Urinary bladder (tissue), 4 donors: ENCODE measurements around the gene ZNF100. TPM values are rescaled to one million over a fixed set of nuclear protein-coding genes. Genes with fewer than 3 reads are reported as not detected.
"Not testable (repeated sequence)": the region's sequence is repeated elsewhere in the genome, so short reads cannot be mapped to it uniquely, and the experiment has no call there.

Experiments used
- DNase-seq: peaks from one replicate; pipeline ENCODE4 v3.0.0-alpha.2; 2015; ENCODE audit errors: extremely low spot score
- H3K27ac ChIP-seq: one replicate; pipeline ENCODE4 v1.5.1; 2013; ENCODE audit warnings: low read depth, mild to moderate bottlenecking, moderate library complexity
- H3K36me3 ChIP-seq: one replicate; pipeline ENCODE4 v1.6.1; 2013; ENCODE audit warnings: mild to moderate bottlenecking, moderate library complexity; ENCODE audit not compliant: insufficient read depth
- H3K4me1 ChIP-seq: one replicate; pipeline ENCODE4 v1.6.1; 2013; ENCODE audit warnings: mild to moderate bottlenecking, moderate library complexity; ENCODE audit not compliant: insufficient read depth
- H3K4me3 ChIP-seq: one replicate; pipeline ENCODE4 v1.5.1; 2013; ENCODE audit warnings: low read depth, low read length
- WGBS: extraction: QIAGEN DNeasy Blood & Tissue Kit; methylation state at CpG from one replicate; pipeline ENCODE4 v1.1.7; 2013; 5-methylcytosine and 5-hydroxymethylcytosine counted together
- polyA plus RNA-seq: library from polyadenylated mRNA; stranded (reverse); fragments of 200-250 nt; gene quantifications from one replicate; pipeline ENCODE4 v1.2.3, GENCODE V29; 2013
- total RNA-seq: library from RNA; depleted of rRNA; stranded (reverse); fragments of >200 nt; gene quantifications from one replicate; pipeline ENCODE4 v1.2.3, GENCODE V29; 2014
- donor health status: healthy with polysubstance abuse.
- donor health status: healthy.

The ZNF100 gene
- total and polyA plus RNA-seq, 2 donors = 4.0 to 24.0 TPM

GRCh38 chr19:21748088-21748487 lies 19.3 kb downstream of the ZNF100 start:
- Histone ChIP-seq H3K4me3 (no peak overlapping the region), H3K4me1 (no peaks in the 10 kb centered on the region), H3K27ac (no peak overlapping the region), H3K36me3 (no peaks in the 10 kb centered on the region)
- DNase-seq = no peak
- WGBS = 33% methylated on average over 1 of the region's 1 CpG

GRCh38 chr19:21740559-21740958 lies 26.8 kb downstream of the ZNF100 start:
- DNase-seq = no peak
- Histone ChIP-seq H3K27ac (no peak overlapping the region), H3K36me3 (no peaks in the 10 kb centered on the region), H3K4me3 (no peak overlapping the region), H3K4me1 (no peaks in the 10 kb centered on the region)
- 88% methylated on average over 4 of the region's 4 CpGs for WGBS

- not testable (repeated sequence) for H3K4me1 ChIP-seq, H3K4me3 ChIP-seq, DNase-seq, H3K27ac ChIP-seq, H3K36me3 ChIP-seq
- 98% methylated on average over 5 of the region's 5 CpGs for WGBS
These were observed 40.2 kb downstream of the ZNF100 start for GRCh38 chr19:21726942-21727747.

GRCh38 chr19:21713761-21714160 lies 53.6 kb downstream of the ZNF100 start:
- WGBS = 69% methylated on average over 4 of the region's 4 CpGs
- DNase-seq = no peak

GRCh38 chr19:21709464-21709863 lies 57.9 kb downstream of the ZNF100 start:
- no peaks in the 10 kb centered on the region for H3K4me1 ChIP-seq
- H3K27ac ChIP-seq = no peak overlapping the region
- no peak for DNase-seq
- no peaks in the 10 kb centered on the region for H3K36me3 ChIP-seq
- WGBS = 93% methylated on average over 24 of the region's 24 CpGs
- no peak overlapping the region for H3K4me3 ChIP-seq

More at GRCh38 chr19:21713761-21714160, 53.6 kb downstream of the ZNF100 start:
- Histone ChIP-seq H3K36me3 (no peaks in the 10 kb centered on the region), H3K27ac (no peak overlapping the region), H3K4me1 (no peaks in the 10 kb centered on the region), H3K4me3 (no peak overlapping the region)

- H3K4me1 ChIP-seq, H3K27ac ChIP-seq, H3K4me3 ChIP-seq, DNase-seq, H3K36me3 ChIP-seq: not testable (repeated sequence)
- 92% methylated on average over 31 of the region's 31 CpGs for WGBS
These were observed 59.5 kb downstream of the ZNF100 start for GRCh38 chr19:21707878-21708277.

GRCh38 chr19:21707065-21707464 lies 60.3 kb downstream of the ZNF100 start:
- no peak overlapping the region for H3K27ac ChIP-seq
- WGBS = 89% methylated on average over 4 of the region's 4 CpGs
- no peaks in the 10 kb centered on the region for H3K36me3 ChIP-seq
- H3K4me3 ChIP-seq = no peak overlapping the region
- no peaks in the 10 kb centered on the region for H3K4me1 ChIP-seq
- DNase-seq = no peak

GRCh38 chr19:21705393-21705792 lies 62.0 kb downstream of the ZNF100 start:
- 30% methylated on average over 1 of the region's 1 CpG for WGBS
- Histone ChIP-seq H3K36me3 (no peaks in the 10 kb centered on the region), H3K27ac (no peak overlapping the region), H3K4me1 (no peaks in the 10 kb centered on the region), H3K4me3 (no peak overlapping the region)
- DNase-seq = no peak

- H3K4me1 ChIP-seq = no peaks in the 10 kb centered on the region
- no peak overlapping the region for H3K4me3 ChIP-seq
- H3K36me3 ChIP-seq = no peaks in the 10 kb centered on the region
- WGBS = 49% methylated on average over 3 of the region's 3 CpGs
- DNase-seq = no peak
- H3K27ac ChIP-seq = no peak overlapping the region
These were observed 63.1 kb downstream of the ZNF100 start for GRCh38 chr19:21704320-21704719.

- H3K36me3 ChIP-seq = no peaks in the 10 kb centered on the region
- DNase-seq = no peak
- no peaks in the 10 kb centered on the region for H3K4me1 ChIP-seq
- 56% methylated on average over 3 of the region's 3 CpGs for WGBS
- H3K4me3 ChIP-seq = no peak overlapping the region
- no peak overlapping the region for H3K27ac ChIP-seq
These were observed 68.2 kb downstream of the ZNF100 start for GRCh38 chr19:21699197-21699596.

- no peaks in the 10 kb centered on the region for H3K4me1 ChIP-seq
- no peak overlapping the region for H3K4me3 ChIP-seq
- H3K36me3 ChIP-seq = no peaks in the 10 kb centered on the region
- 19% methylated on average over 4 of the region's 4 CpGs for WGBS
- no peak for DNase-seq
- H3K27ac ChIP-seq = no peak overlapping the region
These were observed 69.2 kb downstream of the ZNF100 start for GRCh38 chr19:21698215-21698614.

- Histone ChIP-seq H3K4me1 (no peaks in the 10 kb centered on the region), H3K36me3 (no peaks in the 10 kb centered on the region), H3K4me3 (no peak overlapping the region), H3K27ac (no peak overlapping the region)
- WGBS = 23% methylated on average over 3 of the region's 3 CpGs
- DNase-seq = no peak
These were observed 69.7 kb downstream of the ZNF100 start for GRCh38 chr19:21697698-21698097.

GRCh38 chr19:21694171-21694906 lies 73.0 kb downstream of the ZNF100 start:
- no peaks in the 10 kb centered on the region for H3K36me3 ChIP-seq
- DNase-seq = no peak
- H3K27ac ChIP-seq = no peak overlapping the region
- no peaks in the 10 kb centered on the region for H3K4me1 ChIP-seq
- 60% methylated on average over 7 of the region's 7 CpGs for WGBS
- H3K4me3 ChIP-seq = no peak overlapping the region

- no peak overlapping the region for H3K27ac ChIP-seq
- WGBS = 93% methylated on average over 1 of the region's 1 CpG
- no peak for DNase-seq
These were observed 74.0 kb downstream of the ZNF100 start for GRCh38 chr19:21693399-21693798.

More at GRCh38 chr19:21693399-21693798, 74.0 kb downstream of the ZNF100 start:
- Histone ChIP-seq H3K4me3 (no peak overlapping the region), H3K36me3 (no peaks in the 10 kb centered on the region), H3K4me1 (no peaks in the 10 kb centered on the region)
